SHP77 (cell line): ENCODE data around the gene JPH2.
"Not testable (repeated sequence)": the region's sequence is repeated elsewhere in the genome, so short reads cannot be mapped to it uniquely, and the experiment has no call there.

ENCODE experiments used
- DNase-seq, 2 experiments: peaks; one replicate each; lab custom pipeline; 2025; lab: John Stamatoyannopoulos, UW

Gene JPH2

DNA sequence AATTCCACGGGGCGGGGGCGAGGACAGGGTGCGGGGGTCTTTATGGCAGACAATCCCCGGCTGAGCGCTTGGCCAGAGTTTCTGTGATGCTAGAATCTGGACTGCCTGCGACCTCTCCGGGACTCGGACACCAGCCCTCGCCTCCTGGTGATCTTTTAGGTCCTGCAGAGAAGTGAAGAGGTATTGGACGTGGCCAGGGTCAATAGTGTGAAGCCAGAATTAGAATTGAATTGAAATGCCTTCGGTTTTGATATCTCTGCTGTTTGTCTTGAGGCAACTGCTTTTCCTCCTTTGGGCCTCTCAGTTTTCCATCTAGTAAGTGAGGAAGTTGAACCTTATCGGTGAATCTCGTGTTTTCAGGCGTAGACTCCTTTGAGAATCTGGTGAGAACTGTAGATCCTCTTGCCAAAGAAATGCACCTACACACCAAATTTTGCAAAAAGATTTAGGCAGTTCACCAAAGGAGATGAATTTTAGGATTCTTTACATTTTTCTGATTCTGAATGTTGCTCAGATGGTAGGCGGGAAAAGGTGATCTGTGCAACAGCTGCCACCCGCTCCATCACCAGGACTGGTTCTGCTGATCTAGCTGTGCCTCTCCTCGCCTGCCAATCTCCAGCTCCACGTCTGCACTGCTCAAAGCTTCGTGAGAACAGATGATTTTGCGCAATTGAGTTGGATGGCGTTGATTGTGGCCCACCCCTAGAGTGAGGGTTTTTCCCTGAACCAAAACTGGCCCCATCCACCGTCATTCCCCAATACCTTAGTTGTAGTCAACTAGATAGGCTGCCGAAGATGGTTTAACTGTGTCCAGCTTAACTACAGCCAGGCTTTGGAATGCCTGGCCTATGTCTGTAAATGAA, 24.4 kb upstream of the JPH2 start:
- DNase-seq = peak; percentile 35 to 51

DNA sequence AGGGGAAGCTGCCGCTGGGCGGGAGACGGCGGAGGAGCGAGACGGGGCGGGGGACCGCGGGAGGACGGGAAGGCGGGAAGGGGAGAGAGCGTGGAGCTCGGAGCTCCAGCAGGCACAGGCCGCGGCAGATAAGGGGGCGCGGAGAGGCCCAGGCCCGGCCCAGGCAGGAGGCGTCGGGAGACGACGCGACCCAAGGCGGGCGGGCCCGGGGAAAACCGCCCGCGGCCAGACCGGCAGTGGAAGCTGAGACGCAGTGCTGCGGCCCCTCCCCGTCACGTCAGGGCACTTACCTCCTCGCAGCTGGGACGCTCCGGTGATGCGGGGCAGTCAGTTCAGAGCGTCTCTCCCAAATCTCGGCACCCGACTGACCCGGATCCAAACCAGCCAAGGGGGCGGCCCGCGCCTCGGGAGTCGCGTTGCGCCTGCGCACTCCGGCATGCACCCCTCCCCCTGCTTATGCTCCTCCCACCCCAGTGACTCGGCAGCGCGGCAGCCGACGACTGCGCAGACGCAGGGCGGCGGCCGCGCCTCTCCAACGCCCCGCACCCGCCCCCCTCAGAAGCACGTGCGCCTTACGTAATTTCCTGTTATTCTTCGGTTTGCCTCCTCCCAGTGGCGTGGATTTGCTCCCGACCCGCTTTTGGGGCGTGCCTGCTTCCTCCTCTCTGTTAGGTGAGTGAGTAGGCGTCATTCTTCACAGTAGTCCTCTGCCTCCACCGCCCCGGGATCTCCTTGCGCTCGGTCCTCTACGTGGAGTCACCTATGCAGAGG, 23.6 kb upstream of the JPH2 start, which contains the start of gene OSER1:
Gene OSER1, minus strand, starts transcription at position 366 of the 771 bp plus-strand sequence. CDS start 3,814 bp downstream, outside the sequence.
- DNase-seq = peak; percentile 91 to 94

DNA sequence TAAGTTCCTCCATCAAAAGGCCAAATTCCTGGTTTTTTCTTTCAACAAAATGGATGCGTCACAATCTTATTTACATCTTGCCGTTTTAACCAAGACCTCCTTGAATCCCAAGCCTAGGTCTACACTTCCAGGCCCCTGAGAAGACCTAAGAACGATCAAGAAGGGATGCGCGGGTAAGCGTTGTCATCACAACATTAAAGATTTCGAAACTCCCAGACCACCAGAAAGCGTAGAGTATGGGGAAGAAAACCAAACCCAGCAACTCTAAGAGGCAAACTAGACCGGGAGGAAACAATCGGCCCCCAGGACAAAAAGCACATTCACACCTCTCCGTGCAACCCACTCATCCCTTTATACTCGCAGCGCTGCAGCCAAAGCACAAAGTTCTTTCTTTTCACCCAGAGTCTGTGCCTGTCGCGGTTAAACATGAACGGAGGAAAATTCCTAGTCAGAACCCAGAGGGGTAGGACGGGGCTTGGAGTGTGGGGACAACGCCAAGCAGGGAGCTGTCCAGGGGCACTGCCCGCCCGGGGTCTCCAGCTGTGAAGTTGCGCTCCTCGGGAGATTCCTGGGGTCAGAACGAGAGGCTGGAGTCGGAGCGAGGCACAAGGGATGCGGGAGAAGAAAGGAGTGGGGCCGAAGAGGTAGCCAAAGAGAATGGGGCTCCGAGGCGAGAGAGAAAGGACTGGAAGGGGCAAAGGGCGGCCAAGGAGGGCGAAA, 22.9 kb upstream of the JPH2 start:
- DNase-seq = no peak

DNA sequence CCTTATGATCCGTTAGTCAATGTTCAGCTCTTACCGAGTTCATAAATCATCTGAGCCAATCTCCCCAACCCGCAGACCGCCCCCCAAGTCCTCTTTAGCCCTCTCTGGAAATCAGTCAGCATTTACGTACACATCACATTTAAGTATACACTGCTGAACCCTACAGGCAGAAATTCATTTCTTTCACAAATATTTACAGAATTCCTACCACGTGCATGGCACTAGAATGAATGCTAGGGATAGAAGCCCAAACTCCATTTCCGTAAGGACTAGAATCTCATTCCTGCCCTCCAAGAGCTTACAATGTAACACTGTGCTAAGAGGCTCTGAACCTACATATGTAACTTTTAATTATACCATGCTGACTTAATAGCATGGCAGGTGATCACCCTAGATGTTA, 21.8 kb upstream of the JPH2 start:
- DNase-seq = no peak

DNA sequence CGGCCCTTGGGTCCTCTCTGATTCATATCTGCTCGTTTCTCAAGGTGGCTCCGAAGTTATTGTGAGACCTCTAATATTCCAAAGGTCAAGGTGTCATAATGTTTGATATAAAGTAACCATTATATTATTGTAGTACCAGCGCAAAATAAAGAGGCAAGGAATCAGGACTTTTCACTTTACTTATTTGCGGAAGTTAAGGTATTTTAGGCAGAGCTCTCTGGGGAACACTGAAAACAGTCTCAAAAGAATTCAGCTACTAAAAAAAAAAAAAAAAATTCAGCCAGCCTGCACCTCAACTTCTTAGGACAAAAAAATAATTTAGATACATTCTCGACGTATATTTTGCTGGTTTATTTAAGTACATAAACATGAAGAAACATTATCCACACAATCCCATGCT, 21.2 kb upstream of the JPH2 start:
- DNase-seq = no peak

DNA sequence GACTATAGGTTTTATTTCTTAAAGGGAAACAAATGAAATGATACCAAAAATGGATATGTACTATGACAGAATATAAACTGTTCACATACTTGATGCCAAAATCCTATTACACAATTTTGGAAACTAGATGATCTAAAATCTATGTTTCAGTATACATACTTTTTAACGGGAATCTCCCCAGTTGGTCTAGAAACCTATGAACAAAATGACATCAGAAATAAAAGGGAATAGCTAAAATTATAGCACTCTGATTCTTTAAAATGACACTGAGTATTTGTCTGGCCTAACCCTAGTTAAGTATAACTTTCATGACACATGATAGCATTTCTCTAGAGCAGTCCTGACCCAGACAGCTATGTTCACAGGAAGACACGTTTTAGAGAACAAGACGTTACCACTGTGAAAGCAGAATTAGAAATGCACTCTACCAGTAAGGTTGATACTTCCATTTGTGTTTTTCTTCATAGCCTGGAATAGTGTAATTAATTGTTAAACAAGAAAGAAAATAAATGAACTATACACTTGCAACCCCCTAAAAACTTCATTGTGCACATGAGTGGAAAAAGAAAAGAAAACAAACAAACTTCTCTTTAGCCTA, 20.2 kb upstream of the JPH2 start:
- DNase-seq = no peak

DNA sequence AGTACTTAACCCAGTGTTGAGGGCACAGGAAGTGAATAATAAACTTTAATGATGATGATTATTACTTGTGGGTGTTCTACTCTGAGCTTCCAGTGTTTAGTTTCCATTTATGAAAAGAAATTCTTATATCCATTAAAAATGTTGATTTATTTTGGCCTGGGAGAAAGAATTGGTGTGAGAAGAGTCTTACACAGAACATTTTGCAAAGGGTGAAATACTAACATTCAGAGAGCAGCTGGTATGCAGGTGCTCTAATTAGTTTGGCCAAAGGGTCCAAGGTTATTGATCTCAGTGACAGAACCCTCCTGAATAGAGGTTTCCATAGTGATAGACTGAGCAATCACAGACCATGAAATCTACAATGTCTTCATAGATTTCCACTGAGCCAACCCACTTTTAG, 19.1 kb upstream of the JPH2 start:
- DNase-seq = no peak

DNA sequence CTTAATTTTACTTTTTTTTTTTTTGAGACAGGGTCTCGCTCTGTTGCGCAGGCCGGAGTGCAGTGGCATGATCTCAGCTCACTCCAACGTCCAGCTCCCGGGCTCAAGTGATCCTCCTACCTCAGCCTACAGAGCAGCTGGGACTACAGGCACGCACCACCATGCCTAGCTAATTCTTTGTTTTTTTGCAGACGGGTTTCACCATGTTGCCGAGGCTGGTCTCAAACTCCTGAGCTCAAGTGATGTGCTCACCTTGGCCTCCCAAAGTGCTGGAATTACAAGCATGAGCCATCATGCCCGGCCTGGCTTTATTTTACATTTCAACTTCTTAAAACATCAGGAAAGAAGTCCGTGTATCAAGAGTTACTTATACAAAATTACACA, 17.8 kb upstream of the JPH2 start:
- DNase-seq = no peak

DNA sequence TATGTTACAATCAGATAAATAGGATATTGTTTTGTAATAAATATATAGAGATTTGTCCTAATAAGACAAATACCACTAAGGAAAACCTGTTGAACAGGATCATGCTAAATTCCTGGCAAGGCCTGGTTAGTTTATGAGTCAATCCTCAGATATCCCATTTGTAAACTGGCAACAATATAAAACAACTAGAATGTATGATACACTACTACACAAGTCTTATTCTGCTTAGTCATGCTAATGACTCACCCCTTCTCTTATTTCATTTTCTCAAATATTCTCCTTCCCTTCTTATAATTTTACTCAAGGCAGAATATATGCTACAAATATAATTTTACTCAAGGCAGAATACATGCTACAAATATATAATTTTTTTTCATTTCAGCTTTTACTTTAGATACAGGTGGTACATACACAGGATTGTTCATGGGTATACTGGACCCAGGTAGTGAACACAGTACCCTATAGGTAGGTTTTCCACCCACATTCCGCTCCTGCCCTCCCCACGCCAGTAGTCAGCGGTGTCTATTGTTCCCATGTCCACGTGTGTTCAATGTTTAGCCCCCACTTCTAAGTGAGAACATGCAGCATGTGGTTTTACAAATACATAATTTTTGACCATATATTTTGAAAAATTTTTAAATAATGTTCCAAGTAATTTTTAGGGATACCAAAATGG, 17.3 kb upstream of the JPH2 start:
- no peak for DNase-seq

DNA sequence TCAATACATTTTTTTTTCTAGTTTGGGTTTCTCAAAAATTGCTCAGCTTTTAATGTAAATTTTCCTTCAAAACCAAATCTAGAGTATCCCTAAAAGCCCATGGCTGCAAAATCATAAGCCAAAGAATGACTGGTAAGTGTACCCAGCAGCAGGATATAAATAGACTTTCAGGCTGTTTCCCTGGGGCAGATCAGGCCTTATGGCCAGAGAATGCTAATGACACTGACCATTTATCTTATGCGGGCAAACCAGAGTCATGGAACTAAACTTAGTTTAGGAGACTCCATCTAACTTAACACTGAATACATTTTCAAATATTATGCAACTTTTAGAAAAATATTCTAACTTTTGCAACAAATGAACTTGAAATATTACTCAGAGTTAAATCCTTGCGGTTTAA, 16.2 kb upstream of the JPH2 start:
- no peak for DNase-seq

DNA sequence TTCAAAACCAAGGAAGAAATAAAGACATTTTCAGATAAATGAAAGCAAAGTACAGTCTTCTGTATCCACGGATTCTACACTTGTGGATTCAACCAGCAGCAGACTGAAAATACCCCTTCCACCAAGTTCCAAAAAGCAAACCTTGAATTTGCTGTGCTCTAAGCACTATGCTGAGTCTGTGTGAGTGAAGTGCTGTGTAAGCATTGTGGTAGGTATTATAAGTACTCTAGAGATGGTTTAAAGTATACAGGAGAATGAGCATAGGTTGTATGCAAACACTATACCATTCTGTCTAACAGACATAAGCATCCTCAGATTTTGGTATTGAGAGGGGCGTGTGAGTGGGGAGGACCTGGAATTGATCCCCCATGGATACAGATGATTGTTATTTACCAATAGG, 14.0 kb upstream of the JPH2 start:
- no peak for DNase-seq

DNA sequence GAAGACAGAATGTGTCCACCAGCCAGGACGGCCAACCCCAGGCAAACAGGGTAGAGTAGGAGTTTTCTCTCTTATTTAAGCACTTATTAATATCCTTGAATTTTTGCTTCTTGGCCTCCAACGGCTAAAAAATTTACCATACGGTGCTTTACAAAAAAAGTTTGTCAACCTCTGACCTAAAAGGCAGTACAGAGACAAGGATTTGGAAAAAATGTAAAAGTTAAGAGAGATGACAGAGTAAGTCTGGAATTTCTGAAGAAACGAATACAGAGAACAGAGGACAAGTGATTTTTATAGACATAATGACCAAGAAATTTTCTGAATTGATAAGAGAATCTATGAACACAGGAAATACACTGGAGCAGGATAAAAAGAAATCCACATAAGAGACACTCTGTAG, 13.4 kb upstream of the JPH2 start:
- DNase-seq = no peak

DNA sequence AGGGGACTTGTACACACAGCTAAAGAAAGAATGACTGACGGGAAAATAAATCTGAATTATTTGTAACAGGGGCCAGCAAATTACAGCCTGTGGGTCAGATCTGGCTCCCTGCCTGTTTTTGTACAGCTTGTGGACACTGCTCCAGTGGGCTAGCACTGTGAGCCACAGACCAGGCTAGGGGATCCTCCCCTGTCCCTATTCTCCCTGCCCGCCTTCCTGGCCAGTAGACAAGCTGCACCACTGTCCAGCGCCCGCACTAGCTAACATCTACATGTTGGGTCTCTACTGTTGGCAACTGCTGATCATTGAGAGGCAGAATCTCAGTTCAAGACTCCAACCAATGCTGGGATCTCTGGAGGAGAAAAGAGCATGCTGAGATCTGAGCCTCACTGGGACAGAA, 12.9 kb upstream of the JPH2 start:
- DNase-seq = no peak

DNA sequence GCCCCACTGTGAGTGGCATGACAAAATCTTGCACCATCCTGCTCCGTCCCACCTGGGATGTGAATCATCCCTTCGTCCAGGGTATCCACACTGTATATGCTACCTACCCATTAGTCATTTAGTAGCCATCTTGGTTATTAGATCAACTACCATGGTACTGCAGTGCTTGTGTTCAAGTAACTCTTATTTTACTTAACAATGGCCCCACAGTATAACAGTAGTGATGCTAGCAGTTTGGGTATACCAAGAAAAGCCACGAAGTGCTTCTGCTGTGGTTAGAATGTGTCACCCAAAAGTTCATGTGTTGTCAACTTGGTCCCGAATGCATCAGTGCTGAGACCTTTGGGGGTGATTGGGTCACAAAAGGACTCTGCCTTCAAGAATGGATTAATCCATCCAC, 11.9 kb upstream of the JPH2 start:
- DNase-seq = no peak

DNA sequence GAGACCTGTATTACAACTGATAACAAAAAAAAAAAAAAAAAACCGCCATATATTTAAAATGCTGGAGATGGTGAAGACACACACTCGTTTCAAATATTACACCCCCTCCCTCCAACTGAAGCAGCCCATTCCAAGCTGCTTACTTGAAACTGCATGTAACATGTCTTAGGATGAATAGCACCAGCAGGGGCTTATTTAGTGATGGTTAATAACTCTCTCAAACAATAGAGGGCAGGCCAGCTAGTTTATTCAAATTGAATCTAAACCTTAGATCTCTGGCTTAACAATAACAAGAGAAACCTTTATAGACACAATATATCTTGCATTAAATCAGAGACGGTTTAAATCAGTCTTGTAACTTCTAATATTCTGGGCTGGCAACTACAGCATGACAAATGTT, 9.3 kb upstream of the JPH2 start:
- DNase-seq = no peak

DNA sequence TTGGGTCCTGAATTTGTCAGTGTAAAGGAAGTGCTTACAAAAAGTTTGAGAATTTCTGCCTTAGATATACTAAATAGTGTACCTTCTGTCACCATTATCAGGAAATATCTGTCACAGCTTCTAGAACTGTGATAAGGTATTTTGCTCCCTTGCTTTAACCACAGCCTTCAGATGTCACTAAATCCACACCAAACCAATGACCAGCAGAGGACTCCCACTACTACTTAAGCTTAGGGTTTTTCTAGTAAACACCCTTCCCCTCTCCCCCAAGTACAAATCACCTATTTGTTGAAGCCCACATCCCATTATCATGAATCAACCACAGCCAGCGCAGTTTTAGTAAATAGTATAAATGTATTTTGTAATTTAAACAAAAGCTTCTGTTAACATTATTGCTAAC, 8.6 kb upstream of the JPH2 start:
- no peak for DNase-seq

DNA sequence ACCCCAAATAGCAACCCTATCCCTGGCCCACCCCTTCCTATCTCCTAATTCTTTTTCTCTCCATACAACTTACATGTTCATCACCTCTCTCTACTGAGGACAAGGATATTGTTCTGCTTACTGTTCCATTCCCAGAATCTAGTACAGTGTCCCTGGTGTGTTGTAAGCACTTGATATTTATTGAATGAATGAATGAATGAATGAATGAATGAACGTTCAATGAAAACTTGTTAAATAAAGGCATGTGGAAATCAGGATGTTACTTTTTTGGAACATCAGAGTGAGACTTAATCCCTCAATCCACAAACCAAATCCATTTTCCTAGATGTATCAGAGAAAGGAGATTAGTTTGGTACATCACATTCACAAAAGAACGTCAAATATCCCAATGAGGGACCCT, 6.8 kb upstream of the JPH2 start:
- DNase-seq = no peak

DNA sequence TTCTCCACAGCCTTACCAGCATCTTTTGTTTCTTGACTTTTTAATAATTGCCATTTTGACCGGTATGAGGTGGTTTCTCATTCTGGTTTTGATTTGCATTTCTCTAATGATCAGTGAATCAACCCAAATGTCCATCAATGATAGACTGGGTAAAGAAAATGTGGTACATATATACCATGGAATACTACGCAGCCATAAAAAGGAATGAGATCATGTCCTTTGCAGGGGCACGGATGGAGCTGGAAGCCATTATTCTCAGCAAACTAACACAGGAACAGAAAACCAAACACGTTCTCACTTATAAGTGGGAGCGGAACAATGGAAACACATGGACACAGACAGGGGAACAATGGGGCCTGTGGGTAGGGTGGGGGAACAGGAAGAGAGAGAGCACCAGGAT, 4.7 kb upstream of the JPH2 start:
- DNase-seq = not testable (repeated sequence)

DNA sequence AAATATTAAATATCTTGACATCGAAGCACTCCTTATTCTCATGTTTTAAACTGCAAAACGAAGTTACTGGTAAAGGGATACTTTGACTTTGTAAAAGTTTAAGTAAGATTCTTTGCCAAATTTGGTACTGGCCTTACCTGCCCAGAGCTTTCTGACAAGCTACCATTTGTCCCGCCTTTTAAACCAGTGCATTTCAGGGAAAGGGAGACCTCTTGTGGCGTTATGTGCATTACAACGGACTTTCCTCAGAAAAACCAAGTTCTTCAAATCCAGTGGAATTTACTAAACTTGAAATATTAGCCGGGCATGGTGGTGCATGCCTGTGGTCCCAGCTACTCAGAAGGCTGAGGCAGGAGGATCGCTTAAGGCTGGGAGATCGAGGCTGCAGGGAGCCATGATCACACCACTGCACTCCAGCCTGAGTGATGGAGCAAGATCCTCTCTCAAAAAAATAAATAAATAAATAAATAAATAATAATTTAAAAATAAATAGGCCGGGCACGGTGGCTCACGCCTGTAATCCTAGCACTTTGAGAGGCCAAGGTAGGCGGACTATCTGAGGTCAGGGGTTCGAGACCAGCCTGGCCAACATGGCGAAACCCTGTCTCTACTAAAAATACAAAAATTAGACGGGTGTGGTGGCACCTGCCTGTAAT, 3.3 kb upstream of the JPH2 start:
- DNase-seq = peak; percentile 44 to 50

DNA sequence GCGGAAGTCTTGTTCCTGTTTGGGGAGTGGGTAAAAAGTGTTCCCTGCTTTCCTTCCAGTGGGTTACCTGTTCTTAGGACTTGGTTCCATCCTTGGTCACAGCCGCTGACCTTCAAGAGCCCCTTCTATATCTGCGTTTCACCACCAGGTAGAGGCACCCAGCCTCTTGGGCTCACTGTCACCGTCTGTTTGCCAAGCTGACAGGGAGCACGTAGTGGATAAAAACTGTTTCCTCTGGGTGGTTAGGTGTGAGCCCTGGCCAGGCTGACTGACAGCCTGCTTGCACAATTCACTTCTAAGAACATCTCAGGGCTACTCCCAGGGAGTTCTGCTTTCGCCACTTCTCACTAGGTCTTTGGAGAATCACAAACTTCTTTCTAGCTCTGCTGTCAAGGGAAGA, 1.8 kb upstream of the JPH2 start:
- no peak for DNase-seq
